GM12865 (cell line): ENCODE results near the gene SERINC5.
"Not testable (repeated sequence)": the region's sequence is repeated elsewhere in the genome, so short reads cannot be mapped to it uniquely, and the experiment has no call there.

Source experiments
- DNase-seq: peaks from one replicate; pipeline ENCODE4 v3.0.0; 2010; ENCODE audit warnings: low read depth
- H3K4me3 ChIP-seq: 2 replicates; pipeline ENCODE4 v1.5.1; 2011; ENCODE audit warnings: mild to moderate bottlenecking, low read depth, low read length, control low read depth
- TF ChIP-seq, protein P1 (sequence below): IDR thresholded peaks from 2 replicates; pipeline ENCODE4 v1.5.1; 2011; ENCODE audit warnings: low read length, control low read depth, low read depth, inconsistent platforms; ENCODE audit not compliant: insufficient read depth; ENCODE audit errors: missing control alignments

SERINC5 gene

GRCh38 chr5:80211327-80211726, 44.5 kb downstream of the SERINC5 start:
- TF ChIP-seq, protein P1, sequence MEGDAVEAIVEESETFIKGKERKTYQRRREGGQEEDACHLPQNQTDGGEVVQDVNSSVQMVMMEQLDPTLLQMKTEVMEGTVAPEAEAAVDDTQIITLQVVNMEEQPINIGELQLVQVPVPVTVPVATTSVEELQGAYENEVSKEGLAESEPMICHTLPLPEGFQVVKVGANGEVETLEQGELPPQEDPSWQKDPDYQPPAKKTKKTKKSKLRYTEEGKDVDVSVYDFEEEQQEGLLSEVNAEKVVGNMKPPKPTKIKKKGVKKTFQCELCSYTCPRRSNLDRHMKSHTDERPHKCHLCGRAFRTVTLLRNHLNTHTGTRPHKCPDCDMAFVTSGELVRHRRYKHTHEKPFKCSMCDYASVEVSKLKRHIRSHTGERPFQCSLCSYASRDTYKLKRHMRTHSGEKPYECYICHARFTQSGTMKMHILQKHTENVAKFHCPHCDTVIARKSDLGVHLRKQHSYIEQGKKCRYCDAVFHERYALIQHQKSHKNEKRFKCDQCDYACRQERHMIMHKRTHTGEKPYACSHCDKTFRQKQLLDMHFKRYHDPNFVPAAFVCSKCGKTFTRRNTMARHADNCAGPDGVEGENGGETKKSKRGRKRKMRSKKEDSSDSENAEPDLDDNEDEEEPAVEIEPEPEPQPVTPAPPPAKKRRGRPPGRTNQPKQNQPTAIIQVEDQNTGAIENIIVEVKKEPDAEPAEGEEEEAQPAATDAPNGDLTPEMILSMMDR: no peak
- no peak for DNase-seq

GRCh38 chr5:80210014-80210413, 45.8 kb downstream of the SERINC5 start:
- no peak overlapping the region for H3K4me3 ChIP-seq
- DNase-seq: no peak
- TF ChIP-seq, protein P1: no peak

More at GRCh38 chr5:80211327-80211726, 44.5 kb downstream of the SERINC5 start:
- H3K4me3 ChIP-seq: no peak overlapping the region

- H3K4me3 ChIP-seq: no peak overlapping the region
- TF ChIP-seq, protein P1: no peak
- DNase-seq: no peak
Measured at GRCh38 chr5:80208381-80208780, 47.5 kb downstream of the SERINC5 start.

DNA sequence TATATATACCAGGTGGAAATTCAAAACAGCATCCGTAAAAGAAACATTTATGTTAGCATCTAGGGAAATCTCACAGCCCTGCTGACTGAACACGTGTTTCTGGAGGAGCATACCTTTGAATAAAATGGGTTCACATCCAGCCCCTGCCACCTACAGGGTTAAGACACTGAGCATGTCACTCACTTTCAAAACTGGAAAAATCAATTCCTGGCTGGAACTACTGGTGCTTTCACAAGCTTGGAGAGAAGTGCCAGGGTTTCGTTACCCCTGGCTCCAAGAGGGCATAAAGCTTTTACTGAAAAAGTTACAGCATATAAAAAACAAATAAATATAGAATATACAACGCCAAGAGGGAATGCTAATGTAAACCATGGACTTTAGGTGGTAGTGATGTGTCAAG, 48.0 kb downstream of the SERINC5 start:
- no peak overlapping the region for H3K4me3 ChIP-seq
- TF ChIP-seq, protein P1: no peak
- DNase-seq: no peak

DNA sequence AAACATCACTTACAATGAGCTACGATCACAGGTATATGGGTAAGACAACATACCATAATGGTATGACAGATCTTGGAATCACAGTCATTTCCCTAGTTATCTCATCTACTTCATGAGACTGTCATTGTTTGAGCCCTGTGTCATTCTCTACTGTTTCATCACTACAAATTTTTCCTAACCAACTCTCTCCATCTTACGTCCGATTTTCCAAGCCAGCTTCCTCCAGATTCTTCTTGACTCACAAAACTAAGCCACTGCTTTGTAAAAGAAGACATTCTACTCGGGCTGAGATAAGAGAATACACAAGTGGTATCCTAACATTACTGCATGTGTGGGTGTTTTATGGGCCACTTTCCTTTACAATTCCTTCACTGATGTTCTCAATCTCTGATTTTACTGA, 49.6 kb downstream of the SERINC5 start:
- TF ChIP-seq, protein P1: no peak
- no peak overlapping the region for H3K4me3 ChIP-seq
- no peak for DNase-seq

GRCh38 chr5:80205846-80206245, 50.0 kb downstream of the SERINC5 start:
- no peak for DNase-seq
- TF ChIP-seq, protein P1: no peak
- H3K4me3 ChIP-seq: no peak overlapping the region

DNA sequence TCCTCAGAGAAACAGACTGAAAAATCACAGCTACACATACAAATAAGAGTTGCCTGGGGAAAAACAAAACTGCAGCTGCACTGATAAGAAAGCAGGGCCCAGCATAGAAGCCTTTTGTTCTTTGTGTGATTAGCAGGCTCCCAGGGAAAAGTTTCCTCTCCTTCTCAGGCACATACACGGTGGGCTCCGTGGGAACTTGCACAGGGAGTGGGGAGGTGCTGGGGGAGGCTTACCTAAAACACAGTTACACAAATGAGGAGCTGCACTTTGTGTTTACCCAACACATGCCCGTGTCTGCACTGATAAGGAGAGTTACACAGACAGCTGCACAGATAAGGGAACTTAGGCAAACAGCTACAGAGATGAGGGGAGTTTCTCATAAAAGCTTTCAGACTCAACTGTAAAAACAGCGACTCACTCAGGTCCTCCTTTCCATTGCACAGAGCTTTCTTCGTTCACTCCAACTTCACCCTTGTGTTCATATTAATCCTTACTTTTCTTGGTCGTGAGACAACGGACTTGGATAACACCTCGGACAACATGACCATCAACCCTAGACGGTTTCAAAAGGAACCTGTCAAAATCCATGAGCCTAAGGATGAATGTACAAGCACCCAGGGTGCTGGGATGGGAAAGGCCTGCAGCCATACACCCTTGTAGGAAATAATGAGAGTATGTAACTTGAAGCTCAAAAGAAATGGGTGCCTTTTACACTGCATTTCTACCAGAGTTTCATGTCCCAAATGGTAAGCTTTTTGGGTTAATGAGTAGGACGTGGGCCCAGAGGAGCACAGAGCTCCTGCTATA, 50.8 kb downstream of the SERINC5 start:
- no peak overlapping the region for H3K4me3 ChIP-seq
- DNase-seq: no peak
- TF ChIP-seq, protein P1: no peak

GRCh38 chr5:80201763-80202162, 54.1 kb downstream of the SERINC5 start:
- not testable (repeated sequence) for DNase-seq, H3K4me3 ChIP-seq
